Tibial nerve (tissue), 4 donors: ENCODE results near the gene KCNN1.

Experiments used
- CTCF ChIP-seq, 5 experiments: fragments of 200-600 bp in 3 of 5; fragments of 450-650 bp in 2 of 5; sonication (generic) in 3 of 5; IDR thresholded peaks; one replicate each; pipeline ENCODE4 v1.5.1; 2016 to 2019; ENCODE audit warnings: antibody characterized with exemption in 5 of 5, mild to moderate bottlenecking in 3 of 5, moderate library complexity in 2 of 5
- EP300 ChIP-seq, 2 donors: sonication (generic); formaldehyde crosslinking; IDR thresholded peaks; one replicate each; pipeline ENCODE4 v1.6.1; 2017; ENCODE audit warnings: antibody characterized with exemption in 2 of 2, mild to moderate bottlenecking in 1 of 2

DNA sequence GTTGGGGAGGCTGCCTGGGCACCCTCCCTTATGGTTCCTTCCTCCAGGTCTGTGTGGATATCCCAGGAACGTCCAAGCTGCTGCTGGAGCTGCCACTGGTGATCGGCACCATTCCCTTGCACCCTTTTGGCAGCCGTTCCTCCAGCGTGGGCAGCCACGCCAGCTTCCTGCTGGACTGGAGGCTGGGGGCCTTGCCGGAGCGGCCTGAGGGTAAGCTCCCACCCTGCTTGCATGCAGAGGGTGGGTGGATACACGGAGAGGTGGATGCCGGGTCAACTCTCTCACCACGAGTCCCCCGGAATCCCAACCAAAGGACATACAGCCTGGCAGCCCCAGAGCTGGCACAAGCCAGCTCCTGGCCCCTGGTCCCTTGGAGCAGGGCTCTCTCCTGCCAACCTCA lies 43.2 kb downstream of the KCNN1 start:
- no peak for TF ChIP-seq CTCF (IDR thresholded peaks at IDR 0.05)
- TF ChIP-seq EP300 (IDR thresholded peaks at IDR 0.05): no peak
